ENCODE measurements around the gene CLEC19A. TPM values are rescaled to one million over a fixed set of nuclear protein-coding genes. Genes with fewer than 3 reads are reported as not detected.

Gene CLEC19A
- polyA plus RNA-seq, 1 experiment, result not detected

DNA sequence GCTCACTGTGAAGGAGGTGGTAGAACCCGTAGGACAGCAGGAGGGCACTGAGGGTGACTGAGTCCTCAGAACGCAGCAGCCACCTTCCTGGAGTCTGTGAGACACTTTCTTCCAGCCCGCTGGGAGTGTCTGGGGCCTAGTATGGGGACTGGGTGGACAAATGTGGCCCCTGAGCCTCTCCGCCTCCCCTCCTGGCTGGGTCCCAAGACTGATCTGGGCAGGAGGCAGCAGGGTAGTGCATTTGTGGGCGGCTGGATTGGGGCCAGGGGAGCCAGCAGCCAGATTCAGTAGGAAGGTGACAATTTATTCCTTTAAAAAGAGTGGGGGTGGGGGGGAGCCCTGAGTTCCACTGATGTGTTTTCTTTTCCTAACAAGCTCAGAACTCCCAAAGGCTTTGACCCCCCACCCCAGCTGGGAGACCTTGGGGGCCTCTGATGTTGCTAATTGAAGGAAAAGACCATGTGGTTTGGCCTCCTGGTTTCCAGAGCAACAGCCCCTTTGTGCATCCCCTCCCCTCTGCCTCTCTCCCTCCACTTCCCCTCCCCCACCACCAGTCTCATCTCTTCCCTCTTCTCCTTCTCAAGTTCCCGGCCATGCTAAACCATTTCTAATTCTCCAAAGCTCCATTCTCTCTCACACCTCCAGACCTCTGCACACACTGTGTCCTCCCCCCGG lies 4.4 kb downstream of the CLEC19A start:
- H3K4me3 ChIP-seq (ENCODE audit: low read depth, low read length), result no peak overlapping the region
- CTCF ChIA-PET, result no interaction called here
- POLR2A ChIA-PET, result no interaction called here
- no peaks in the 10 kb centered on the region for H3K27me3 ChIP-seq (ENCODE audit: control insufficient read depth, insufficient read depth, low read length)
- TF ChIP-seq, protein P1, sequence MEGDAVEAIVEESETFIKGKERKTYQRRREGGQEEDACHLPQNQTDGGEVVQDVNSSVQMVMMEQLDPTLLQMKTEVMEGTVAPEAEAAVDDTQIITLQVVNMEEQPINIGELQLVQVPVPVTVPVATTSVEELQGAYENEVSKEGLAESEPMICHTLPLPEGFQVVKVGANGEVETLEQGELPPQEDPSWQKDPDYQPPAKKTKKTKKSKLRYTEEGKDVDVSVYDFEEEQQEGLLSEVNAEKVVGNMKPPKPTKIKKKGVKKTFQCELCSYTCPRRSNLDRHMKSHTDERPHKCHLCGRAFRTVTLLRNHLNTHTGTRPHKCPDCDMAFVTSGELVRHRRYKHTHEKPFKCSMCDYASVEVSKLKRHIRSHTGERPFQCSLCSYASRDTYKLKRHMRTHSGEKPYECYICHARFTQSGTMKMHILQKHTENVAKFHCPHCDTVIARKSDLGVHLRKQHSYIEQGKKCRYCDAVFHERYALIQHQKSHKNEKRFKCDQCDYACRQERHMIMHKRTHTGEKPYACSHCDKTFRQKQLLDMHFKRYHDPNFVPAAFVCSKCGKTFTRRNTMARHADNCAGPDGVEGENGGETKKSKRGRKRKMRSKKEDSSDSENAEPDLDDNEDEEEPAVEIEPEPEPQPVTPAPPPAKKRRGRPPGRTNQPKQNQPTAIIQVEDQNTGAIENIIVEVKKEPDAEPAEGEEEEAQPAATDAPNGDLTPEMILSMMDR (IDR thresholded peaks at IDR 0.05; ENCODE audit: insufficient read depth, low read depth, low read length), result no peak
- DNase-seq (ENCODE audit: low read depth), result no peak
- no peaks in the 10 kb centered on the region for H3K36me3 ChIP-seq (ENCODE audit: control insufficient read depth, insufficient read depth, low read length)

DNA sequence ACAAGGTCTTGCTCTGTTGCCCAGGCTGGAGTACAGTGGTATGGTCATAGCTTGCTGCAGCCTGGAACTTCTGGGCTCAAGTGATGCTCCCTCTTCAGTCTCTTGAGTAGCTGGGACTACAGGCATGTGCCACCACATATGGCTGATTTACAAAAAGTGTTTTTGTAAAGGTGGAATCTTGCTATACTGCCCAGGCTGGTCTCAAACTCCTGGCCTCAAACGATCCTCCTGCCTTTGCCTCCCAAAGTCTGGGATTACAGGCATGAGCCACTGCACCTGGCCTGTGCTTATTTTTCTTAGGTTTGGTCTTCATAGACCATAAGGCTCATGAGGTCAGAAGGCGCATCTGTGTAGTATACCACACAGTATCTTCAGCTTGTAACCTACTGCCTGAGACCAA lies 5.3 kb downstream of the CLEC19A start:
- DNase-seq (ENCODE audit: low read depth), result no peak
- H3K36me3 ChIP-seq (ENCODE audit: control insufficient read depth, insufficient read depth, low read length), result no peaks in the 10 kb centered on the region
- H3K4me3 ChIP-seq (ENCODE audit: low read depth, low read length), result no peak overlapping the region
- no peaks in the 10 kb centered on the region for H3K27me3 ChIP-seq (ENCODE audit: control insufficient read depth, insufficient read depth, low read length)
- TF ChIP-seq, protein P1 (IDR thresholded peaks at IDR 0.05; ENCODE audit: insufficient read depth, low read depth, low read length), result no peak
- CTCF ChIA-PET, result no interaction called here
- POLR2A ChIA-PET, result no interaction called here

DNA sequence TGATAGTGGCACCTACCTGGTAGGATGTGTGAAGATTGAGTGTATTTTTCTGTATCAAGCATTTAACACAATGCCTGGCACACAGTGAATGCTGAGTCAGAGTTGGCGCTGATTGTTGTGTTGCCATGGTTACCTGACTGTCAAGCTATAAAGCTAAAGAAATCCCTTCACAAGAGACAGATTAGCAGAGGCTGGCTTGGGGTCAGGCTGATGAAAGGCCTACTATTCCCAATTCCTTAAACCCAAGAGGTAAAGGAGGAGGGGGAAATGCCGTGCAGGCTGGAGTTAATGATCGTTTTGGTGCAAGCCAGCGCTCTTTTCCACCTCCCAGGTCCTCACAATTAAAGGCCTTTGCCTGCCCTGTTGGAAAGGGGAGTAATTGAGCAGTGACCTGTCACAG lies 5.9 kb downstream of the CLEC19A start:
- H3K27me3 ChIP-seq (ENCODE audit: control insufficient read depth, insufficient read depth, low read length), result no peaks in the 10 kb centered on the region
- H3K4me3 ChIP-seq (ENCODE audit: low read depth, low read length), result no peak overlapping the region
- TF ChIP-seq, protein P1 (IDR thresholded peaks at IDR 0.05; ENCODE audit: insufficient read depth, low read depth, low read length), result no peak
- ChIA-PET POLR2A (no interaction called here), CTCF (no interaction called here)
- no peak for DNase-seq (ENCODE audit: low read depth)
- H3K36me3 ChIP-seq (ENCODE audit: control insufficient read depth, insufficient read depth, low read length), result no peaks in the 10 kb centered on the region

DNA sequence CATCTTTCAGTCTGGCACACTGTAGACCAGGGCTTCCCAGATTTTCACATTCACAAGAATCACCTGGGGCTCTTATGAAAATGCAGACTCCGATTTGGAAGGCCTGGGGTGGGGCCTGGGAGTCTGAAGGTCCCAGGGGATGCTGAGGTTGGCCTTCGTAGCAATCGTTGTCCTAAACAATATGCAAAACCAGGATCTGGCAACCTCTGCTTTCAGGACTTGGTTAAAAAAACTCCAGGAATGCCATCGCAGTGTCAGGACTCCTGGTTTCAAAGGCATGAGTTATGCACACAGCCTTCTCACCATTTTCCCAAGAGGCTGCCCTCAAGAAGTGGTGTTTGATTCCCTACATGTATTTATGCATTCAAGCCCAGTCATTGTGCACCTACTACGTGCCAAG lies 6.7 kb downstream of the CLEC19A start:
- ChIA-PET POLR2A (no interaction called here), CTCF (no interaction called here)
- DNase-seq (ENCODE audit: low read depth), result no peak

DNA sequence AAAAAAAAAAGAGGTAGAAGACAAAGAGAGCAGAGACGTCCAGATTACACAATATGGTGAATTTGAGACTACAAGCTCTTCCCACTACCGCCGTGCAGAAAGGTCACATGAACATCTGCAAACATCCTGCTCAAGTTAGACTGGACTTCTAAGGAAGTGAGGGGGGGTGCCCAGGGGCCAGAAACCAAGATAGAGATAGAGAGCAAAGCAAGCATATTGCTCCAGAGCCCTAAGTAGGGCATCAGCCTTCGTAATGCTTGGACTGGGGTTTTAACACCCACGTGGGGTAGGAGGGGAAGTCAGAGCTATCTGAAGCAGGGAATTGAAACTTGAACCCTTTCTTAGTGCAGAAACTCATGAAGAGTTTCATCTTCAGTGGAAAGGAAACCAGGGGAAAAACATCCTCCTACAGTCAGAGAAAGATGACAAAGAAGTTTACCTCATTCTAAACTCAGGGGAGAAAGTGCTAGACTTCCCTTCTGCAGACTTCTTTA lies 8.7 kb downstream of the CLEC19A start:
- CTCF ChIA-PET, result no interaction called here
- DNase-seq (ENCODE audit: low read depth), result no peak
- POLR2A ChIA-PET, result no interaction called here

More for the DNA sequence above, 6.7 kb downstream of the CLEC19A start:
- Histone ChIP-seq H3K27me3 (ENCODE audit: control insufficient read depth, insufficient read depth, low read length) (no peaks in the 10 kb centered on the region), H3K4me3 (ENCODE audit: low read depth, low read length) (no peak overlapping the region), H3K36me3 (ENCODE audit: control insufficient read depth, insufficient read depth, low read length) (no peaks in the 10 kb centered on the region)
- TF ChIP-seq, protein P1 (IDR thresholded peaks at IDR 0.05; ENCODE audit: insufficient read depth, low read depth, low read length), result no peak

More for the DNA sequence above, 8.7 kb downstream of the CLEC19A start:
- H3K36me3 ChIP-seq (ENCODE audit: control insufficient read depth, insufficient read depth, low read length), result no peaks in the 10 kb centered on the region
- TF ChIP-seq, protein P1 (IDR thresholded peaks at IDR 0.05; ENCODE audit: insufficient read depth, low read depth, low read length), result no peak
- no peaks in the 10 kb centered on the region for H3K27me3 ChIP-seq (ENCODE audit: control insufficient read depth, insufficient read depth, low read length)
- no peak overlapping the region for H3K4me3 ChIP-seq (ENCODE audit: low read depth, low read length)
